B cell (primary cell): ENCODE results near the gene SERBP1. TPM values are rescaled to one million over a fixed set of nuclear protein-coding genes. Genes with fewer than 3 reads are reported as not detected.

ENCODE experiments used
- ATAC-seq: fragments of 200-7000 bp; cut with Tn5 transposase; one replicate; pipeline ENCODE4 v1.10.0; 2021; ENCODE audit warnings: low read depth, mild to moderate bottlenecking, moderate number of reproducible peaks, moderate library complexity
- CTCF ChIA-PET: fragments of 350-600 bp; sonication (Branson Sonifier 250); formaldehyde crosslinking; loops from one replicate; lab custom pipeline; 2021; ENCODE audit warnings: antibody characterized with exemption, inconsistent platforms; lab: Charles Lee
- POLR2A ChIA-PET: fragments of 350-600 bp; sonication (Branson Sonifier 250); formaldehyde crosslinking; loops from one replicate; lab custom pipeline; 2021; ENCODE audit warnings: antibody characterized with exemption; lab: Charles Lee
- DNase-seq: peaks from one replicate; pipeline ENCODE4 v3.0.0; 2013
- H2AFZ ChIP-seq: 2 replicates; pipeline ENCODE4 v1.6.1; 2012; ENCODE audit warnings: mild to moderate bottlenecking, low read depth, low read length; ENCODE audit not compliant: insufficient read depth, poor library complexity, severe bottlenecking
- H3K27ac ChIP-seq, 2 donors: 1 replicate in 1 of 2; 2 replicates in 1 of 2; pipeline ENCODE4 v1.5.1; 2012 to 2013; ENCODE audit warnings: low read length in 2 of 2, mild to moderate bottlenecking in 2 of 2, moderate library complexity in 1 of 2
- H3K27me3 ChIP-seq, 4 experiments: fragments of 200-600 bp in 1 of 4; sonication (generic) in 1 of 4; replicated peaks in 1 of 4; 1 replicate in 2 of 4; 2 replicates in 2 of 4; pipeline versions ENCODE4 v1.6.1 to v1.7.0; 2013 to 2016; ENCODE audit warnings: low read length in 3 of 4, mild to moderate bottlenecking in 2 of 4, mixed read lengths in 1 of 4, moderate library complexity in 1 of 4; ENCODE audit not compliant: insufficient read depth in 4 of 4, control insufficient read depth in 3 of 4; ENCODE audit errors: control extremely low read depth in 1 of 4
- H3K36me3 ChIP-seq, 2 experiments: replicated peaks in 1 of 2; 1 replicate in 1 of 2; 2 replicates in 1 of 2; pipeline versions ENCODE4 v1.6.1 to v1.7.1; 2013; ENCODE audit warnings: low read length in 1 of 2; ENCODE audit not compliant: insufficient read depth in 2 of 2, control insufficient read depth in 1 of 2; ENCODE audit errors: control extremely low read depth in 1 of 2, extremely low read depth in 1 of 2
- H3K4me1 ChIP-seq, 2 donors: fragments of 200-600 bp in 1 of 2; sonication (generic) in 1 of 2; 1 replicate in 1 of 2; 2 replicates in 1 of 2; pipeline versions ENCODE4 v1.5.1 to v1.6.1; 2013 to 2017; ENCODE audit warnings: low read length in 2 of 2; ENCODE audit not compliant: control insufficient read depth in 2 of 2, insufficient read depth in 2 of 2
- H3K4me2 ChIP-seq: replicated peaks from 2 replicates; pipeline ENCODE3; 2012; ENCODE audit warnings: mild to moderate bottlenecking, low read depth, low read length; ENCODE audit not compliant: poor library complexity, severe bottlenecking
- H3K4me3 ChIP-seq, 5 experiments: fragments of 200-600 bp in 1 of 5; sonication (generic) in 1 of 5; 1 replicate in 3 of 5; 2 replicates in 2 of 5; pipeline versions ENCODE4 v1.5.1 to v1.7.0; 2011 to 2016; ENCODE audit warnings: low read length in 4 of 5, mild to moderate bottlenecking in 4 of 5, low read depth in 2 of 5, control low read depth in 1 of 5, moderate library complexity in 1 of 5; ENCODE audit not compliant: insufficient read depth in 1 of 5; ENCODE audit errors: control extremely low read depth in 1 of 5, extremely low read depth in 1 of 5
- H3K79me2 ChIP-seq: fragments of 200-600 bp; sonication (generic); one replicate; pipeline ENCODE4 v1.6.0; 2016; ENCODE audit warnings: low read length; ENCODE audit not compliant: control insufficient read depth, insufficient read depth
- H3K9ac ChIP-seq: fragments of 200-600 bp; sonication (generic); 2 replicates; pipeline ENCODE4 v1.6.1; 2017; ENCODE audit warnings: mild to moderate bottlenecking, low read length, moderate library complexity
- H3K9me3 ChIP-seq, 3 donors: one replicate each; pipeline versions ENCODE4 v1.6.1 to v1.7.1; 2013; ENCODE audit warnings: low read length in 2 of 3; ENCODE audit not compliant: control insufficient read depth in 2 of 3, insufficient read depth in 1 of 3; ENCODE audit errors: control extremely low read depth in 1 of 3
- H4K20me1 ChIP-seq: 2 replicates; pipeline ENCODE4 v1.6.0; 2012; ENCODE audit warnings: mild to moderate bottlenecking, low read length; ENCODE audit not compliant: insufficient read depth, control insufficient read depth, poor library complexity, severe bottlenecking
- H3K27ac Mint-ChIP-seq: one replicate; pipeline ENCODE4 v1.8.0; 2021; ENCODE audit warnings: mixed read lengths
- H3K27me3 Mint-ChIP-seq: one replicate; pipeline ENCODE4 v1.8.0; 2021; ENCODE audit warnings: mixed read lengths
- H3K4me1 Mint-ChIP-seq: one replicate; pipeline ENCODE4 v1.8.0; 2021; ENCODE audit warnings: mixed read lengths
- H3K4me3 Mint-ChIP-seq: one replicate; pipeline ENCODE4 v1.8.0; 2021; ENCODE audit warnings: mixed read lengths
- H3K9me3 Mint-ChIP-seq: one replicate; pipeline ENCODE4 v1.8.0; 2022; ENCODE audit warnings: mixed read lengths; ENCODE audit not compliant: insufficient read depth
- CTCF ChIP-seq: fragments of 200-600 bp; IDR thresholded peaks from one replicate; pipeline ENCODE4 v1.8.0; 2022; ENCODE audit warnings: antibody characterized with exemption, mild to moderate bottlenecking
- EZH2 ChIP-seq: IDR thresholded peaks from 2 replicates; pipeline ENCODE4 v1.6.1; 2012; ENCODE audit warnings: borderline replicate concordance, low read depth, mild to moderate bottlenecking, moderate library complexity, low read length; ENCODE audit not compliant: insufficient read depth, poor library complexity, severe bottlenecking
- WGBS: methylation state at CpG from one replicate; pipeline ENCODE4 v1.1.5; 2013; ENCODE audit warnings: missing lambda C conversion rate; ENCODE audit not compliant: insufficient coverage; 5-methylcytosine and 5-hydroxymethylcytosine counted together
- intact Hi-C: fragments of 100-400 bp; cut with micrococcal nuclease; formaldehyde crosslinking; loops from one replicate; pipeline ENCODE4 v1.10.0; 2022
- polyA plus RNA-seq: library from polyadenylated mRNA; depleted of rRNA; stranded (reverse); fragments of >200 nt; gene quantifications from 2 replicates; pipeline ENCODE4 v1.2.3, GENCODE V29; 2012
- total RNA-seq, 2 donors: library from RNA; stranded (reverse); fragments of 120-200 nt in 1 of 2; gene quantifications; 1 replicate in 1 of 2; 2 replicates in 1 of 2; pipeline versions ENCODE4 v1.2.3 to v1.2.4, GENCODE V29; 2013 to 2022

Gene SERBP1
- total and polyA plus RNA-seq, 2 donors (not counting 1 experiment from before 2014, with no cell fraction given), result 21.0 to 142 TPM

GRCh38 chr1:67432745-67433144 is 2.5 kb upstream of the SERBP1 start:
- H3K4me1 Mint-ChIP-seq, result peaks cover 40% of the 10 kb centered on the region
- H4K20me1 ChIP-seq, result peaks cover 20% of the 10 kb centered on the region
- ATAC-seq (no peak), DNase-seq (no peak)
- POLR2A ChIA-PET, result no interaction called here
- no peak overlapping the region for H3K4me3 ChIP-seq
- H3K27ac Mint-ChIP-seq, result no peak overlapping the region
- H3K9me3 ChIP-seq, result no peaks in the 10 kb centered on the region
- peaks cover 17 to 25% of the 10 kb centered on the region in 2 donors for H3K4me1 ChIP-seq
- H3K79me2 ChIP-seq, result peaks cover 31% of the 10 kb centered on the region
- CTCF ChIA-PET, result interaction anchor here (0.9 kb wide), 1 partner anchor 68 kb away, joined by 5 read pairs; no protein-coding TSS in a partner anchor
- intact Hi-C loops, result loop anchor here (5.0 kb wide), 2 partner anchors 320 to 450 kb away; no protein-coding TSS in a partner anchor
- TF ChIP-seq EZH2 (no peak), CTCF (no peak)
- H2AFZ ChIP-seq, result no peak overlapping the region
- H3K27me3 Mint-ChIP-seq, result no peaks in the 10 kb centered on the region
- H3K27me3 ChIP-seq, result no peaks in the 10 kb centered on the region
- no peak overlapping the region for H3K9ac ChIP-seq
- peaks cover 4 to 5% of the 10 kb centered on the region in 2 experiments for H3K36me3 ChIP-seq
- no peak overlapping the region for H3K4me2 ChIP-seq
- no peak overlapping the region for H3K4me3 Mint-ChIP-seq
- no peak overlapping the region for H3K27ac ChIP-seq
- WGBS, result no CpG with 5 or more reads among the region's 1 CpG
- no peaks in the 10 kb centered on the region for H3K9me3 Mint-ChIP-seq

DNA sequence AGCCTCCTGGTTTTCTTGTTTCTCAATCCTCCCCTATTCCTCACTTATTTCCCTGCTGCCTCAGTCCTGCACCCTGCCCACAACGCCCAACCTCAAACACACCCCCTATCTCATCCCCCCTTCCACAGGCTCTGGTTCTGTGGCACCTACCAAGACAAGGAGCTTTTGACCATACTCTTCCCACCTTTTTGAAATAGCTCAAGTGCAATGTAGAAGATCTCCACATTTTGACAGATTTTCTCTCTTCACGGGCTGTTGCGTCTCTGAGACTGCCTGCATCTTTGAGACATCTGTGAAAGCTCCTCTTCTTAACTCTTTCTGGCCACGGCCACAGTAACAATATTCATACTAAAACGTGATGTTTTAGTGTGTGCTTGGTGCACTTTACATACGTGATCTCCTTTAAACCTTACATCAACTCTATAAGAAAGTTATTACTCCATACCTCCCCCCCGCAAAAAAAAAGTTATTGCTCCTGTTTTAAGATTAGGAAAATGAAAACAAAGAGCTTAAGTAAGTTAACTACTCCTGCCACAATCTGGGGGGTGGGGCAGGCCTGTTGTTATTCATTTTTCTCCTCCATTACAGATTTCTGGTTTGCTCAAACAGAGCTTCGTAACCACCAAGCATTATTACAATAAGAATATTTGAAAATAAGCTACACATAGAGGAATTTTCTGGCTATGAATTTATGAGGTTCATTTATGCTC is 1.8 kb upstream of the SERBP1 start:
- peak overlapping the region; percentile 80 for H3K4me2 ChIP-seq
- CTCF ChIA-PET, result interaction anchor here (0.9 to 1.2 kb wide), 2 partner anchors 68 to 84 kb away, joined by 3 to 5 read pairs; no protein-coding TSS in a partner anchor
- H3K27ac ChIP-seq, result no peak overlapping the region
- peaks cover 24 to 32% of the 10 kb centered on the region in 2 donors for H3K4me1 ChIP-seq
- ATAC-seq (no peak), DNase-seq (no peak)
- no peak overlapping the region for H3K9ac ChIP-seq
- peaks cover 38% of the 10 kb centered on the region for H3K79me2 ChIP-seq
- WGBS, result 78% methylated on average over 1 of the region's 8 CpGs
- H2AFZ ChIP-seq, result no peak overlapping the region
- no peaks in the 10 kb centered on the region for H3K27me3 Mint-ChIP-seq
- peaks cover 47% of the 10 kb centered on the region for H3K4me1 Mint-ChIP-seq
- TF ChIP-seq CTCF (no peak), EZH2 (no peak)
- H3K9me3 Mint-ChIP-seq, result no peaks in the 10 kb centered on the region
- peaks cover 25% of the 10 kb centered on the region for H4K20me1 ChIP-seq
- H3K9me3 ChIP-seq, result no peaks in the 10 kb centered on the region
- peak overlapping the region; percentile 61 for H3K27ac Mint-ChIP-seq
- H3K4me3 ChIP-seq, result no peak overlapping the region
- peak overlapping the region; percentile 62 for H3K4me3 Mint-ChIP-seq
- POLR2A ChIA-PET, result no interaction called here
- no peaks in the 10 kb centered on the region for H3K27me3 ChIP-seq
- peaks cover 4 to 5% of the 10 kb centered on the region in 2 experiments for H3K36me3 ChIP-seq
- intact Hi-C loops, result loop anchor here (2.0 to 5.0 kb wide), 3 partner anchors 320 to 450 kb away; no protein-coding TSS in a partner anchor
